NCI-H510A treated with DMSO at 0.1 percent for 48 hours (cell line): Measurements from ENCODE around the gene TNS3.
"Not testable (repeated sequence)": the region's sequence is repeated elsewhere in the genome, so short reads cannot be mapped to it uniquely, and the experiment has no call there.

Source experiments
- DNase-seq: peaks from one replicate; lab custom pipeline; 2025; lab: John Stamatoyannopoulos, UW

Gene TNS3

DNA sequence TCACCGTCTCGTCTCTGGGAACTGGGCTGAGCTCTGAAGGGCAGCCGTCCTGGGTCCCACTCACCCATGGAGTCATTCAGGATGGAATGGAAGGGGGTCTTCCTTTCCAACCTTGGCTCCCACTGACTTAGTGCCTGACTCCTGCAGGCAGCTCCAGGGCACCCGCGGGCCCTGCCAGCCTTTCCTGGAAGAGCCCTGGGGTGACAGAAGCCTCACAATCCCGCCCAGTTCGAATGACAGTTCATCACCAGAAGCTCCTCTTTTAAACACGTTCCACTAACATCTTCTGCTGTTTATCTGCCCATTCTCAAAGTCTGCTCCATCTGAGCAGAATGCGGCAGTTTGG is 110.6 kb downstream of the TNS3 start:
- DNase-seq: no peak

DNA sequence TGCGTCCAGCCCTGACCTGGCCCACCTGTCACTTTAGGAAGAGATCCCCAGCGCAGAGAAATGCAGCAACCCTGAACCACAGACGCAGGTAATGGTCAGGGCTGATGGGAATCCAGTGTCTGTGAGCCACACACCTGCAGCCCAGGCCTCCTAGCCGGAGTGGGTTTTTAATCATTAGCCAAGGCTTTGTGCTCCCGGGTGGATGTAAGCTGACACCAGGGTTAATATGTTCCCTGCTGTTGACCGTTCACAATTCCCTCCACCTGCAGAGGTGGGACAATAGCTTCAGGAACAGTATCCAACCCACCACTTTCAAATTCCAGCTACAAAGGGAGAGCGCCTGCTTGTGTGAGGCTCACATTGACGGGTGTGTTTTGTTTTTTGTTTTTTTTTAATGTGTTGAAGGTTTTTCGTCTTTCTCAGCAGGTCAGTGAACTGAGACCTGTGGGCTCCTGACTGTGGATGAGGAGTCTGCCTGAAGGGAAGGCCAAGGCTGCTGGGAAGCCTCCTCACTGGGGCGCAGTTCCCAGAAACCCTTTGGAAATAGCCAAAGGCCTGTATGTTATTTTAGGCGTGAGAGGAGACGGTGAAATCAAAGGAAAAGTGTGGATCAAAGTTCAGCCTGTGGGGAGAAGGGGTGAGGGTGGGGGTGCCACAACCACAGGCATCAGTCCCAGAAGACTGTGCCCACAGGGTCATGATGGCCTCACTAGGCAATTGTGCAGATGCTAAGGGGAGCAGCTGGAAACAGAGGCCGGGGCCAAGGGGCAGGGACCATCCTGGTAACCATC is 111.1 kb downstream of the TNS3 start:
- peak; percentile 58 for DNase-seq

DNA sequence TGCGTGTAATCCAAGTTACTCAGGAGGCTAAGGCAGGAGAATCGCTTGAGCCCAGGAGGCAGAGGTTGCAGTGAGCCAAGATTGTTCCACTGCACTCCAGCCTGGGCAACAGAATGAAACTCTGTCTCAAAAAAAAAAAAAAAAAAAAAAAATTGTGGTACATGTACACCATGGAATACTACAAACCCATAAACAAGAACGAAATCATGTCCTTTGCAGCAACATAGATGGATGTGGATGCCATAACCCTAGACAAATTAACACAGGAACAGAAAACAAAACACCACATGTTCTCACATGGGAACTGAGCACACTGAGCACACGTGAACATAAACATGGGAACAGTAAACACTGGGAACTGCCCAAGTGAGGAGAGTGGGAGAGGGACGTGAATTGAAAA is 112.1 kb downstream of the TNS3 start:
- DNase-seq: not testable (repeated sequence)

GRCh38 chr7:47466832-47467231 is 115.1 kb downstream of the TNS3 start:
- no peak for DNase-seq

- DNase-seq: no peak
Observed at GRCh38 chr7:47465191-47465590, 116.7 kb downstream of the TNS3 start.

DNA sequence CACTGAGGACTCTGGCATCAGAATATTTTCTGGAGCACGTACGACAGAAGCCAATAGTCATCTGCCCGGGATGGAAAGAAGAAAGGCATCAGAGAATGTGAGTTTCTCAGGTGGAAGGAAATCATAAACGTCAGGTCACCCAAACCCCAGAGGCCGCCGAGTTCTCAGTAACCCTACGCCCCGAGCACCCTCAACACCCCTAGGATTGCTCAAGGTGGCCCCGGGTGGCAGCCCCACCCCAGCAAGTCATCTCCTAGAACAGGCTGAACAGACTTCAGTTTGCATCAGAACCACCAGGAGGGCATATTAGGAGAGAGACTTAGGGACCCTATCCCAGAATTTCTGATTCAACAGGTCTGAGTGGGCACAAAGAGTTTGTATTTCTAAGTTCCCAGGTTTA is 117.6 kb downstream of the TNS3 start:
- DNase-seq: no peak

GRCh38 chr7:47461746-47462145 is 120.2 kb downstream of the TNS3 start:
- no peak for DNase-seq

DNA sequence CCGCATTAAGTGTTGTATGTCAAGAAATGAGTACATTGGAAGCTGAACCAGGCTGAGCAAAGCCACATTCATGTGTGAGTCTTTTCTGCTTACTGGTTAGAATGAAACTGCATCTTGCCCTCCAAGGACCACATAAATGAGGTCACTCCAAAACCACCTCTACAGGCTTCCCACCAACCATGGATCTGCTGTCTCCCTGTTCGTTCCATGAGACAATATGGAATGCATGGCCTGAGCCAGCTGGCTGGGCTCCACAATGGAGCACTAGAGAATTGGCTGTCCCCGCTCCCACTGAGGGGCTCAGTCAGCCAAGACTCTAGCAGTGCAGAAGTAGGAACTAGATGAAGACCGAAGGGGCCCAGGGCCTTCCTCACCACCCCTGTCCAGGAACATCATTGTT is 120.8 kb downstream of the TNS3 start:
- DNase-seq: no peak

DNA sequence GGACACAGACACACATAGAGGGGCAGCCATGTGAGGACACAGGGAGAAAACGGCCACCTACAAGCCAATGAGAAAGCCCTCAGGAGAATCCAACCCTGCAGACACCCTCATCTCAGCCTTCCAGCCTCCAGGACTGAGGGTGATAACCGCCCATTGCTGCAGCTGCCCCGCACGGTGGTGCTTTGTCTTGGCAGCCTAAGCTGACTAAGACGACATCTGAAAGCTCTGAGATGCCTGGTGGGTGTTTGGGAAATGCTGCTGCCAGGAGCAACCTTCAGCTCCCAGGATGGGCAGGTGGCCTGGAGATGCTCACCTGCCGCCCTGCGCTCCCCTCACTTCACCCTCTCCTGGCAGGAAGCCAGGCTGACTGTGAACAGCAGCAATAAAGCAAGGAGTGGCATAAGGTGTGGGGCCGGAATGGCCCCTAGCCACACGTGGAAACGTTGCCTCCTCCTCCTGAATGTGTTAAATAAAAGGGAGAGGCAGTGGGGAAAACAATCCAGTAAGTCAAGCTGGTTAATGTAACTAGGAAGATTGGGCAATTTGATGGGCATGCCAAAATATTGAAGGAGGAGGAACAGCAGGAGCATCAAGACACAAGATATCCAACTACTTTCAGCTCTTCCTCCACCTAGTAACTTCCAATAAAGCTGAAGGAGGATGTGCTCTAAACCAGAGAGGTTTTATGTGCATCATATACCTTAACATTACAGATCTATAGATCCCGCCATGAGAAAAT is 121.5 kb downstream of the TNS3 start:
- DNase-seq: peak; percentile 94

DNA sequence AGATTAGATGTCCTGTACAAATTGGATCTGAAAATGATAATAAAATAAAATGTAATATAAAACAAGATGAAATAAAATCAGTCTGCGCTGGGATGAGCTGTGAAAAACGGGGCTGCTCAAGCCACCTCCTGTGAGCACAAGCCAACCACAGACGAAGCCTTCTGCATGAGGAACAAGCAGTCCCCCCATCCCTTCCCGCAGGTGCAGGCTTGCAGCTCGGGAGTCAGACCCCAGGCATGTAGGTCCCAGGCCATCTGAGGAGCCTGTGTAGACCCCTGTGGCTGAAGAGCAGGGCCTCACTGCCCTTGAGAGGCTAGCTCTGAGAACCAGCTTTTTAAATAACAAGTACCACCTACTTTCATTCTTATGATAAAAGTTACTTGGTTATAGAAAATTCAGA is 123.4 kb downstream of the TNS3 start:
- no peak for DNase-seq

GRCh38 chr7:47458057-47458456 is 123.9 kb downstream of the TNS3 start:
- no peak for DNase-seq

GRCh38 chr7:47456210-47456955 is 125.5 kb downstream of the TNS3 start:
- no peak for DNase-seq

DNA sequence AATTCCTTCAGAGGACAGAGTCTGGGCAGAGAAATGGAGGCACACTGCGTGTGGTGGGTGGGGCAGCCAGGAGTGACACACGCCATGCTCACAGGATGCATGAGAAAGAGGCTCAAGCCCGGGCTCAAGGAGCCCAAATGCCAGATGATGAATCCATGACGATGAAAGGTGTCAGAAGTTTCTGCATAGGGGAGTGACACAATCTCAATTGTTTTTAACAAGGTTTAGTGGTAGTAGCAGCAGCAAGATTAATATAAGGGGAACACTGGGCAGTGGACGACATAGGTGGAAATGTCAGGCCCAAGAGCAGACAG is 126.1 kb downstream of the TNS3 start:
- no peak for DNase-seq

- DNase-seq: no peak
Observed at GRCh38 chr7:47454974-47455871, 126.7 kb downstream of the TNS3 start.

DNA sequence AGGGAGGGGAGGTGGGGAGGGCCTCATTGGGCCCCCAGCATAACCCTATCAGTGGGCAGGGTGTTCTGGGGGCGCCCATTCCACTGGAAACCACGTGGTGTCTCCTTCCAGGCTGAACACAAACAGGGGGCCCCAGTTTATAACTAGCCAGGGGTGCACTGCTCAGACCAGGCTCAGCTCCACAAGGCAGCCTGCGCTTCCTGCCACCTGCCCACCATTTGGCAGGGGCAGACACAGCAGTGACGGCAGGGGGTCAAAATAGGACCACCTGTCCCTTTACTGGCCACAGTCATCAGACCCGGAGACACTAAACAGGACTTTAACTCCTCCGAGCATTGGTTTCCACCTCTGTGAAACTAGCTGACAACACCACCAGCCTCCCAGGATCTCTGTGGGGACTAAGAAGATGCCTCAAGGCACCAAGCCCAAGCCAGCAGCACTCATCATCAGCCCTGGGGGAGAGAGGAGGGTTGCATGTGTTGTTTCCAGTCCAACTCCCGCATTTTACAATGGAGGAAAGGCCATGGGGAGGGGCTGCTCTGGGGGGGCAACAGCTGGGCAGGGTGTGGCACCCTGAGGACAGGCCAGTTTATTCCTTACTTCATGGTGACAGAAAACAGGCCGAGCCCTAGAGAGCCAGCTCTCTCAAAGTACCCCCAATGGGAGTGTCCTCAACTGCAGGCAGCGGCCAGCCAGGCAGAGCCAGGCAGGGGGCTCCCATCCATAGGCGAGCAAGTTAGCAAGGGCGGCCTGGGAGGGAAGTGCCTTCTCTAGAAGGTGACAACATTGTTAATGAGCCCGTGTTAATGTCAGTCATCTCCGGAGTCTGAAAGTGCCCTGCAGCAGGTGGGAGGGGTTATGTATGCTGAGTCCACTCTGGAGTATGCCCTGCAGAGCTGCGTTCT is 127.6 kb downstream of the TNS3 start:
- no peak for DNase-seq

DNA sequence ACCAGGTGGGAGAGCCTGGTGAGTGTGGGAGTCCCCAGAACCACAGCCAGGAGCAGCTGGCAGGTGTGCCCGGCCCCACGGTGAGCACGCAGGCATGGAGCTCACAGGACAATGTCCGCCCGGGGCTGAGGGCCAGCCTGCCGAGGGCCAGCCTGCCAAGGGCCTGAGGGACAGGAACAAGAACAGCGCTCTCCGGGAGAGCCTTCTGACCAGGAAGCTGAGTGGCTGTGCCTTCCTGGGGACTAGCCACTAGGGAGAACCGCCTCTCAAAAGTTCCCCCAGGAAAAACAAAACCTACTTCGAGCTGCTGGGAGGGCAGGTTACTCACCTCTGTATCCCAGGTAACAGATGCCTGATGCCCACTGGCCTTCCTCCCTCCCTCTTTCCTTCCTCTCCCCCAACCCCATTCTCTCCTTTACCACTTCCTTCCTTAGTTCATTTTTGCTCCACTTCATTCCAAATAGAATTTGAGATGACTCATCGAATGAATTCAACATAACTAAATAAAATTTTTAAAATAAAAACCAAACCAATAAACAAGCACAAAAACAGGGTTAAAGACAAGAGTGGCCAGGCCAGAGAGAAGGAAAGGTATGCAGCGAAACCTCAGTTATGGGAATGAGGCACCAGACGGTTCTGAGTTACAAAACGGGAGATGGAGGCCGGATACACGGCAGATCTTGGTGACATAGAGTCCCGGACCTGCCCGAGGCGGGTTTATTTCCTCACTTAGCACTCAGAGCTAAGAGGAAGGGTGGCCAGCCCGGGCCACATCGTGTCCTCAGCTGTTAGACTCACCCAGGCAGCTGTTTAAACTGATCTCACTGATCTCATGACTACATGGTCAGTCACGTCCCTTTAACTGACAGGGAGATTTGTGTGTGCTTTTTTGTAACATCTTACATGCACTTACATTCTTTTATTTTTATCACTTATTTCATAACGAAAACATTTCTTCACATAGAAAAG is 128.5 kb downstream of the TNS3 start:
- peak; percentile 34 for DNase-seq

- DNase-seq: no peak
Observed at GRCh38 chr7:47452715-47453092, 129.2 kb downstream of the TNS3 start.

DNA sequence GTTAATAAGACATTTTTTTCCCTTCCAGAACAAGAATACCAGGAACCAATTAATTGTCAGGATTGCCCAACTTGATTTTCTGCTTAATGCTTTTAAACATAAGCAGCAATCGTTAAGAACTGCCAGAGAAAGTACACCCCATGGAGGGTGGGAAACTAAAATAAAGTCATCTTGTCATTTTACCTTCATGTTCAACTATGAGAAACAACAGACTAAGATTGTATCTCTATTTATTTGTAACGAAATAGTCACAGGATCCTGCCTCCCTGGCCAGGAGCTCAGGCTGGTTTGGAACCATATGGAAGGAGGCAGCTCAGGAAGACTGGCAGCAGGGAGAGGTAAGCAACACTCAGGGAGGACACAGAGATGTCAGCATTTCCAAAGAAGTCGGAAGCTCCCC is 129.6 kb downstream of the TNS3 start:
- DNase-seq: no peak

DNA sequence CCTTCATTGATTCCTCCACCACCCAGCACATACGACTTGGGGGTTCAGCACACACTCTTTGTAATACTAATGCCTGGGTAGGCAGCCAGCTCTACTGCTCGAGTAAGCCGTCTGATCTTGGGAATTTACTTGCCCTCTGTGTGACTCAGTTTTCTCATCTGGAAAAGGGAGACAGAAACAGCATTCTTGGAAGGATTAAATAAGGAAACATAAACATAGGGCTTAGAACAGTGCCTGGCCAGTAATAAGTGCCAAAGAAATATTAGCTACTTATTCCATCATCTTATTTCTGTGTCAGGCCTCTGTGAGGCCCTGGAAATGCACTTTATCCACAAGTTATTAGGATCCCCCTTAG is 130.1 kb downstream of the TNS3 start:
- DNase-seq: no peak
